ENCODE measurements around the gene PACSIN2.

GRCh38 chr22:42895087-42895486 is 119.9 kb downstream of the PACSIN2 start:
- TF ChIP-seq CTCF (IDR thresholded peaks at IDR 0.05), result no peak
- TF ChIP-seq POLR2A (IDR thresholded peaks at IDR 0.05), result no peak

All from esophagus squamous epithelium (tissue), 4 donors.